ENCODE results near the gene SH3YL1.

Gene SH3YL1

GRCh38 chr2:223971-224760 is 39.7 kb downstream of the SH3YL1 start:
- Histone ChIP-seq H3K27me3 (ENCODE audit: control insufficient read depth, low read length) (no peaks in the 10 kb centered on the region), H3K36me3 (ENCODE audit: control insufficient read depth, low read length) (no peaks in the 10 kb centered on the region), H3K4me2 (ENCODE audit: low read length) (no peak overlapping the region), H3K9me3 (ENCODE audit: control insufficient read depth, insufficient read depth, low read length) (no peaks in the 10 kb centered on the region), H3F3A (ENCODE audit: control insufficient read depth, insufficient read depth) (no peaks in the 10 kb centered on the region), H4K20me1 (ENCODE audit: control insufficient read depth, insufficient read depth, low read depth, low read length) (no peaks in the 10 kb centered on the region), H3K79me2 (ENCODE audit: control insufficient read depth, low read length) (no peaks in the 10 kb centered on the region), H3K4me3 (ENCODE audit: low read length) (no peak overlapping the region), H3K27ac (ENCODE audit: low read depth, low read length) (no peak overlapping the region), H3K4me1 (ENCODE audit: control insufficient read depth, low read length) (no peaks in the 10 kb centered on the region), H3K9me2 (replicated peaks; ENCODE audit: control insufficient read depth, low read length) (no peaks in the 10 kb centered on the region)
- TF ChIP-seq EZH2phosphoT487 (IDR thresholded peaks at IDR 0.05; ENCODE audit: borderline replicate concordance, low read length) (no peak), CTCF (IDR thresholded peaks at IDR 0.05; ENCODE audit: low read depth, low read length, poor library complexity, severe bottlenecking) (no peak)

GRCh38 chr2:223451-223850 is 40.4 kb downstream of the SH3YL1 start:
- Histone ChIP-seq H3K4me1 (ENCODE audit: control insufficient read depth, low read length) (no peaks in the 10 kb centered on the region), H3K27me3 (ENCODE audit: control insufficient read depth, low read length) (no peaks in the 10 kb centered on the region), H3K9me3 (ENCODE audit: control insufficient read depth, insufficient read depth, low read length) (no peaks in the 10 kb centered on the region), H3K27ac (ENCODE audit: low read depth, low read length) (no peak overlapping the region), H3K36me3 (ENCODE audit: control insufficient read depth, low read length) (no peaks in the 10 kb centered on the region), H3K4me3 (ENCODE audit: low read length) (no peak overlapping the region), H3F3A (ENCODE audit: control insufficient read depth, insufficient read depth) (no peaks in the 10 kb centered on the region), H4K20me1 (ENCODE audit: control insufficient read depth, insufficient read depth, low read depth, low read length) (no peaks in the 10 kb centered on the region), H3K9me2 (replicated peaks; ENCODE audit: control insufficient read depth, low read length) (no peaks in the 10 kb centered on the region), H3K4me2 (ENCODE audit: low read length) (no peak overlapping the region), H3K79me2 (ENCODE audit: control insufficient read depth, low read length) (no peaks in the 10 kb centered on the region)
- TF ChIP-seq EZH2phosphoT487 (IDR thresholded peaks at IDR 0.05; ENCODE audit: borderline replicate concordance, low read length) (no peak), CTCF (IDR thresholded peaks at IDR 0.05; ENCODE audit: low read depth, low read length, poor library complexity, severe bottlenecking) (no peak)

GRCh38 chr2:216068-216467 is 47.8 kb downstream of the SH3YL1 start:
- Histone ChIP-seq H3K4me2 (ENCODE audit: low read length) (no peak overlapping the region), H3K9me3 (ENCODE audit: control insufficient read depth, insufficient read depth, low read length) (no peaks in the 10 kb centered on the region), H4K20me1 (ENCODE audit: control insufficient read depth, insufficient read depth, low read depth, low read length) (no peaks in the 10 kb centered on the region), H3K9me2 (replicated peaks; ENCODE audit: control insufficient read depth, low read length) (no peaks in the 10 kb centered on the region), H3F3A (ENCODE audit: control insufficient read depth, insufficient read depth) (no peaks in the 10 kb centered on the region), H3K36me3 (ENCODE audit: control insufficient read depth, low read length) (no peaks in the 10 kb centered on the region), H3K4me1 (ENCODE audit: control insufficient read depth, low read length) (no peaks in the 10 kb centered on the region), H3K27ac (ENCODE audit: low read depth, low read length) (no peak overlapping the region), H3K79me2 (ENCODE audit: control insufficient read depth, low read length) (no peaks in the 10 kb centered on the region), H3K4me3 (ENCODE audit: low read length) (no peak overlapping the region), H3K27me3 (ENCODE audit: control insufficient read depth, low read length) (no peaks in the 10 kb centered on the region)
- TF ChIP-seq EZH2phosphoT487 (IDR thresholded peaks at IDR 0.05; ENCODE audit: borderline replicate concordance, low read length): no peak
- TF ChIP-seq CTCF (IDR thresholded peaks at IDR 0.05; ENCODE audit: low read depth, low read length, poor library complexity, severe bottlenecking): no peak
